BLaER1 treated with 17β-estradiol and CSF1 and Interleukin-3, amounts not matched to agents 10 nM and 100 nM (cell line): Measurements from ENCODE around the gene AATK.
A peak's percentile ranks its signal among the peaks of the same experiment; 100 is the strongest.

Source experiments
- H3K27ac ChIP-seq, 11 experiments: shearing (Covaris generic); formaldehyde crosslinking; 2 replicates each; pipeline ENCODE4 v1.8.1; 2022
- H3K27me3 ChIP-seq, 11 experiments: shearing (Covaris generic); formaldehyde crosslinking; 2 replicates each; pipeline ENCODE4 v1.8.1; 2022
- H3K36me3 ChIP-seq, 11 experiments: shearing (Covaris generic); formaldehyde crosslinking; 2 replicates each; pipeline ENCODE4 v1.8.1; 2022
- H3K4me1 ChIP-seq, 10 experiments: shearing (Covaris generic); formaldehyde crosslinking; 2 replicates each; pipeline ENCODE4 v1.8.1; 2022
- H3K4me2 ChIP-seq, 11 experiments: shearing (Covaris generic); formaldehyde crosslinking; 2 replicates each; pipeline ENCODE4 v1.8.1; 2022
- H3K4me3 ChIP-seq, 10 experiments: shearing (Covaris generic); formaldehyde crosslinking; 2 replicates each; pipeline ENCODE4 v1.8.1; 2022
- H3K9ac ChIP-seq, 11 experiments: shearing (Covaris generic); formaldehyde crosslinking; 2 replicates each; pipeline ENCODE4 v1.8.1; 2022
- H3K9me3 ChIP-seq, 11 experiments: shearing (Covaris generic); formaldehyde crosslinking; replicated peaks in 1 of 11; 2 replicates each; pipeline ENCODE4 v1.8.1; 2022
- H4K20me1 ChIP-seq, 11 experiments: shearing (Covaris generic); formaldehyde crosslinking; 2 replicates each; pipeline ENCODE4 v1.8.1; 2022
- Cebpa-rat ChIP-seq, 11 experiments: shearing (Covaris generic); IDR thresholded peaks; 2 replicates each; pipeline ENCODE4 v1.8.1; 2022

AATK gene

GRCh38 chr17:81189016-81189415 is 23.0 kb upstream of the AATK start:
- 0 out of 22 replicates have a peak overlapping the region, but pooled peaks of 1 of the 11 experiments have one; percentile 13 for H3K9ac ChIP-seq
- no peak for TF ChIP-seq Cebpa-rat (IDR thresholded peaks at IDR 0.05)
- H3K4me1 ChIP-seq, result peaks cover 0 to 15% (median 8%) of the 10 kb centered on the region in 10 experiments; a peak in 11 of 20 replicates

DNA sequence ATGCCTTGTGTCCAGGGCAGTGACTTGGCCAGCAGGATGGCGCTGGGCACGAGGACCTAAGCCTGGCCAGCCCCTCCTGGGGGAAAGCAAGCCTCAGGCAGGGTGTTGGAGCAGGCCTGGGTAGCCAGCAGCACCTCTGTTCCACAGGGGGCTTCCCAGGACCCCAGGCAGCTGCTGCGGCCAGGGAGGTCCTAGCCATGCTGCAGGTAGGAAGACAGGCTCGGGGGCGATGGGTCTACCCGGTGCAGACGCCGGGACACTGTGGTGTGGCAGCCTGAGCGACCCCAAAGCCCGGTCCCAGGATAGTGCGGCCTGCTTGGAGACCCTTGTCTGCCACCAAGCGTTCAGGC is 22.4 kb upstream of the AATK start:
- peaks cover 0 to 48% (median 28%) of the 10 kb centered on the region in 11 experiments; a peak in 12 of 22 replicates for H3K36me3 ChIP-seq
- no peak overlapping the region for H3K27ac ChIP-seq
- H3K9me3 ChIP-seq, result no peaks in the 10 kb centered on the region
- H4K20me1 ChIP-seq, result peaks cover 0 to 57% (median 0%) of the 10 kb centered on the region in 11 experiments; a peak in 5 of 22 replicates
- no peak overlapping the region for H3K4me3 ChIP-seq
- peak overlapping the region in 3 of 11 experiments; percentile 5 to 19 (median 6); a peak in 3 of 22 replicates for H3K9ac ChIP-seq
- no peak overlapping the region for H3K4me2 ChIP-seq
- H3K4me1 ChIP-seq, result peaks cover 0 to 15% (median 8%) of the 10 kb centered on the region in 10 experiments; a peak in 11 of 20 replicates
- no peak for TF ChIP-seq Cebpa-rat (IDR thresholded peaks at IDR 0.05)
- peaks cover 0 to 6% (median 0%) of the 10 kb centered on the region in 11 experiments; a peak in 4 of 22 replicates for H3K27me3 ChIP-seq

More at GRCh38 chr17:81189016-81189415, 23.0 kb upstream of the AATK start:
- Histone ChIP-seq H3K4me2 (no peak overlapping the region), H3K4me3 (no peak overlapping the region), H3K27me3 (peaks cover 0 to 6% (median 0%) of the 10 kb centered on the region in 11 experiments; a peak in 4 of 22 replicates), H3K36me3 (peaks cover 0 to 54% (median 33%) of the 10 kb centered on the region in 11 experiments; a peak in 14 of 22 replicates), H4K20me1 (peaks cover 0 to 57% (median 0%) of the 10 kb centered on the region in 11 experiments; a peak in 4 of 22 replicates), H3K27ac (no peak overlapping the region), H3K9me3 (no peaks in the 10 kb centered on the region)

DNA sequence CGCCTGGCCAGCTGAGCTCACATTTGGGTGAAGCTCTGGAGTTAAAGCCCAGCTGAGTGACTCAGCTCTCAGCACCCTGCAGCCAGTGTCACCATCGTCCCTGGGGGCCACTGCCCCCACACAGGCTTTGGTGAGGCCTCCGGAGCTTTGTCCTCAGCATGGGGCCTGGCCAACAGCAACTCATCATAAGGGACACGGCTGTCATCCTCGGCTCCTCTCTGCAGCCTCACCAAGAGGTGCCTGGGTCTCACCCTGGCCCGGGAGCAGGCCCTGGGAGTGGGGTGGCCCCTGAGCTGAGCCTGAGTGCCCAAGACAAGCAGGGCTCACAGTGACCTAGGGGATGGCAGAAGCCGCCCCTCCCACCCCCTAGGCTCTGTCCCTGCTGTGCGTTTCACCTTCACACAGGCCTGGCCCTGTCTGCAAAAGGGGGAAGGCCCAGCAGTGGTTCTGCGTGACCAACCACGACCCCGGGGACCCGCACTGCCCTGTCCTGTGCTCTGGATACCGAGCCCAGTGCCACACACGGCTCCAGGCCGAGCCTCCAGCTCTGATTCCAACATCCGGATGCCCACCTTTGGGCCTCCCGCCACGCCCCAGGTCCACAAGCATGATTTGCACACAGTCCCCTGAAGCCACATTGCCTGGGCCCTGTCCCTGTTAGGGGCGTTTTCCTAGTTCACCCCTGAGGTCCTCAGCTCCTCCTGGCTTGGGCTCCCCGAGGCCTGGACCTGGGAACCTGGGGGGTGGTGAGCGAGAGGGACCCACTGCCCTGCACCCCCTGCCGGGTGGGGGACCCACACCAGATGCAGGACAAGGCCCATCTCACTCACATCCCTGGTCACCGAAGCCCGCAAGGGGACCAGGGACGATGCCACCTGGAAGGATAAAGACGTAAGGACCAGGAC is 21.8 kb upstream of the AATK start:
- Histone ChIP-seq H3K27ac (peak overlapping the region in 2 of 11 experiments; percentile 3 to 13; a peak in 1 of 22 replicates), H3K9ac (peak overlapping the region in 7 of 11 experiments; percentile 4 to 42 (median 19); a peak in 7 of 22 replicates), H3K4me3 (no peak overlapping the region), H3K9me3 (no peaks in the 10 kb centered on the region), H3K4me1 (peaks cover 0 to 15% (median 8%) of the 10 kb centered on the region in 10 experiments; a peak in 11 of 20 replicates), H4K20me1 (peaks cover 0 to 53% (median 0%) of the 10 kb centered on the region in 11 experiments; a peak in 4 of 22 replicates), H3K27me3 (peaks cover 0 to 6% (median 0%) of the 10 kb centered on the region in 11 experiments; a peak in 4 of 22 replicates), H3K36me3 (peaks cover 0 to 42% (median 25%) of the 10 kb centered on the region in 11 experiments; a peak in 11 of 22 replicates), H3K4me2 (peak overlapping the region in 3 of 11 experiments; percentile 7 to 15 (median 8); a peak in 2 of 22 replicates)
- TF ChIP-seq Cebpa-rat (IDR thresholded peaks at IDR 0.05), result no peak

DNA sequence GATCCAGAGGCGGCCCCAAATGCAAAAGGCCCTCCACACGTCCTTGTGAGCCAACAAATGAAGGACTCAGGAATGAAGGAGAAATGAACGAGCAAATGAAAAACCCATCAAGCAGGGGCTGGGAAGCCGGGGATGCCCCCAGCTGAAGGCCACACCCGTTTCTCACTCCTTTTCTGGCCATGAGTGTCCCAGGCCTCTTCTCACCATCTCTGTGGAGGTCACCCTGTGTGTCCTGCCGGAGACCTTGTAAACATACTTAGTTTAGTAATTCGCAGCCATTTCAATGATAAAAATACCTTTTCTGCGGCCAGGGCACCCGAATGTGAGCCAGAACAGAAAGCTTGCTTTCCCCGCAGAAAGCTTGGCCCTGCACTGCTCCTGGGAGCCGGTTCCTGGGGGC is 21.1 kb upstream of the AATK start:
- Histone ChIP-seq H3K27ac (no peak overlapping the region), H3K9ac (peak overlapping the region in 5 of 11 experiments; percentile 4 to 33 (median 19); a peak in 3 of 22 replicates), H3K9me3 (no peaks in the 10 kb centered on the region), H4K20me1 (peaks cover 0 to 52% (median 0%) of the 10 kb centered on the region in 11 experiments; a peak in 4 of 22 replicates), H3K36me3 (peaks cover 0 to 42% (median 25%) of the 10 kb centered on the region in 11 experiments; a peak in 11 of 22 replicates), H3K4me1 (peaks cover 0 to 15% (median 8%) of the 10 kb centered on the region in 10 experiments; a peak in 11 of 20 replicates), H3K4me3 (no peak overlapping the region), H3K27me3 (peaks cover 0 to 6% (median 0%) of the 10 kb centered on the region in 11 experiments; a peak in 4 of 22 replicates), H3K4me2 (peak overlapping the region in 1 of 11 experiments; percentile 15; a peak in 1 of 22 replicates)
- TF ChIP-seq Cebpa-rat (IDR thresholded peaks at IDR 0.05), result no peak

- TF ChIP-seq Cebpa-rat (IDR thresholded peaks at IDR 0.05), result no peak
- H3K4me1 ChIP-seq, result peaks cover 0 to 15% (median 8%) of the 10 kb centered on the region in 10 experiments; a peak in 11 of 20 replicates
- H3K4me3 ChIP-seq, result no peak overlapping the region
- H3K9ac ChIP-seq, result no peak overlapping the region
- H3K27me3 ChIP-seq, result peaks cover 0 to 6% (median 0%) of the 10 kb centered on the region in 11 experiments; a peak in 4 of 22 replicates
- no peak overlapping the region for H3K4me2 ChIP-seq
- H3K36me3 ChIP-seq, result peaks cover 0 to 33% (median 20%) of the 10 kb centered on the region in 11 experiments; a peak in 11 of 22 replicates
- peaks cover 0 to 47% (median 0%) of the 10 kb centered on the region in 11 experiments; a peak in 4 of 22 replicates for H4K20me1 ChIP-seq
- no peak overlapping the region for H3K27ac ChIP-seq
- H3K9me3 ChIP-seq, result no peaks in the 10 kb centered on the region
Observed at GRCh38 chr17:81186203-81186602, 20.2 kb upstream of the AATK start.

- Histone ChIP-seq H3K4me1 (peaks cover 4 to 29% (median 22%) of the 10 kb centered on the region in 10 experiments; a peak in 19 of 20 replicates), H4K20me1 (peaks cover 0 to 40% (median 0%) of the 10 kb centered on the region in 11 experiments; a peak in 6 of 22 replicates), H3K27me3 (peaks cover 0 to 6% (median 0%) of the 10 kb centered on the region in 11 experiments; a peak in 4 of 22 replicates), H3K4me2 (no peak overlapping the region), H3K4me3 (no peak overlapping the region), H3K9me3 (no peaks in the 10 kb centered on the region), H3K27ac (no peak overlapping the region), H3K9ac (no peak overlapping the region), H3K36me3 (peaks cover 0 to 16% (median 7%) of the 10 kb centered on the region in 11 experiments; a peak in 9 of 22 replicates)
- TF ChIP-seq Cebpa-rat (IDR thresholded peaks at IDR 0.05), result no peak
Observed at GRCh38 chr17:81184555-81184954, 18.5 kb upstream of the AATK start.

GRCh38 chr17:81183807-81184206 is 17.8 kb upstream of the AATK start:
- H3K4me2 ChIP-seq, result no peak overlapping the region
- H3K9ac ChIP-seq, result no peak overlapping the region
- TF ChIP-seq Cebpa-rat (IDR thresholded peaks at IDR 0.05), result no peak
- no peak overlapping the region for H3K27ac ChIP-seq
- no peaks in the 10 kb centered on the region for H3K9me3 ChIP-seq
- H3K36me3 ChIP-seq, result peaks cover 0 to 9% (median 0%) of the 10 kb centered on the region in 11 experiments; a peak in 6 of 22 replicates
- H3K4me3 ChIP-seq, result no peak overlapping the region
- peaks cover 0 to 10% (median 0%) of the 10 kb centered on the region in 11 experiments; a peak in 6 of 22 replicates for H3K27me3 ChIP-seq
- peaks cover 0 to 34% (median 0%) of the 10 kb centered on the region in 11 experiments; a peak in 7 of 22 replicates for H4K20me1 ChIP-seq
- peaks cover 11 to 36% (median 29%) of the 10 kb centered on the region in 10 experiments for H3K4me1 ChIP-seq

DNA sequence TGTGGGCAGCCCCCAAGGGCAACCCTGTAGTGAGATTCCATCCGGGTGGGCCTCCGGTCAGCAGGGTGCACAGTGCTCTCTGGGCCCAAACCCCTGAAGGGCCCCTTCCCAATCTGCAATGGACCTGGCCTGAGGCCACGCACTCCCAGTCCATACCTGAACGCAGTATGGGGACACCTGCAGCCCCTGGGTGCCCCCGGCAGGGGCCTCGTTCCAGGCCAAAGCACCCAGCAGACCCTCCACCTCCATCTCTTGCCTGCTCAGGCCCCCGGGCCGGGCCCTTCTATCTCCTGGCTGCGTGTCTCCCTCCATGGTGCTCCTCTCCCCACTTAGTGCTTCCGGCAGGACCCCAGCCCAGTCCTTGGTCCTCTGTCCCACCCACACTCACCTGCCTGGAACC is 17.3 kb upstream of the AATK start:
- no peaks in the 10 kb centered on the region for H3K9me3 ChIP-seq
- H3K36me3 ChIP-seq, result peaks cover 0 to 4% (median 0%) of the 10 kb centered on the region in 11 experiments; a peak in 3 of 22 replicates
- no peak overlapping the region for H3K4me2 ChIP-seq
- H3K9ac ChIP-seq, result no peak overlapping the region
- H4K20me1 ChIP-seq, result peaks cover 0 to 34% (median 0%) of the 10 kb centered on the region in 11 experiments; a peak in 7 of 22 replicates
- peaks cover 0 to 11% (median 0%) of the 10 kb centered on the region in 11 experiments; a peak in 6 of 22 replicates for H3K27me3 ChIP-seq
- TF ChIP-seq Cebpa-rat (IDR thresholded peaks at IDR 0.05), result no peak
- no peak overlapping the region for H3K27ac ChIP-seq
- peaks cover 13 to 41% (median 34%) of the 10 kb centered on the region in 10 experiments for H3K4me1 ChIP-seq
- H3K4me3 ChIP-seq, result no peak overlapping the region
